WTC11 (cell line): ENCODE results near the gene KRT4. TPM values are rescaled to one million over a fixed set of nuclear protein-coding genes. Genes with fewer than 3 reads are reported as not detected.

Source experiments
- ATAC-seq: fragments of 200-7000 bp; cut with Tn5 transposase; 2 replicates; pipeline ENCODE4 v1.10.0; 2021; ENCODE audit warnings: mild to moderate bottlenecking, moderate library complexity
- CTCF ChIA-PET: fragments of 300-600 bp; sonication (Branson Sonifier 250); formaldehyde crosslinking; loops from one replicate; lab custom pipeline; 2021; ENCODE audit warnings: antibody characterized with exemption; lab: Charles Lee
- POLR2A ChIA-PET: fragments of 350-600 bp; sonication (Branson Sonifier 250); formaldehyde crosslinking; loops from one replicate; lab custom pipeline; 2021; ENCODE audit warnings: antibody characterized with exemption; lab: Charles Lee
- DNase-seq: peaks from one replicate; pipeline ENCODE4 v3.0.0; 2021; ENCODE audit warnings: low spot score
- H3K27ac Mint-ChIP-seq: 2 replicates; pipeline ENCODE4 v1.8.0; 2021; ENCODE audit warnings: mixed read lengths
- H3K27me3 Mint-ChIP-seq: 2 replicates; pipeline ENCODE4 v1.8.0; 2021; ENCODE audit warnings: low read depth, mild to moderate bottlenecking, moderate library complexity, mixed read lengths
- H3K36me3 Mint-ChIP-seq: 2 replicates; pipeline ENCODE4 v1.8.0; 2021; ENCODE audit warnings: mixed read lengths
- H3K4me1 Mint-ChIP-seq: 2 replicates; pipeline ENCODE4 v1.8.0; 2022; ENCODE audit warnings: mixed read lengths
- H3K4me3 Mint-ChIP-seq: 2 replicates; pipeline ENCODE4 v1.8.0; 2021; ENCODE audit warnings: mild to moderate bottlenecking, moderate library complexity, mixed read lengths
- H3K9me3 Mint-ChIP-seq: 2 replicates; pipeline ENCODE4 v1.8.0; 2021; ENCODE audit warnings: mixed read lengths
- CBFB ChIP-seq: sonication (generic); formaldehyde crosslinking; IDR thresholded peaks from 2 replicates; pipeline ENCODE4 v1.8.1; 2022; ENCODE audit warnings: mild to moderate bottlenecking, low read depth, missing genetic modification reagents
- ERG ChIP-seq: fragments of 250-450 bp; sonication (Bioruptor Pico); IDR thresholded peaks from 2 replicates; pipeline ENCODE4 v1.8.0; 2021; ENCODE audit warnings: mild to moderate bottlenecking
- ETV6 ChIP-seq: sonication (generic); formaldehyde crosslinking; IDR thresholded peaks from 2 replicates; pipeline ENCODE4 v1.8.1; 2022; ENCODE audit warnings: mild to moderate bottlenecking, missing genetic modification reagents
- FOXP4 ChIP-seq: sonication (generic); formaldehyde crosslinking; IDR thresholded peaks from 2 replicates; pipeline ENCODE4 v1.8.0; 2022; ENCODE audit warnings: mild to moderate bottlenecking, missing genetic modification reagents
- GTF2I ChIP-seq: fragments of 250-450 bp; sonication (Bioruptor Pico); conservative IDR thresholded peaks from 2 replicates; pipeline ENCODE4 v1.4.0; 2021; ENCODE audit warnings: mild to moderate bottlenecking
- KAT7 ChIP-seq: sonication (generic); formaldehyde crosslinking; IDR thresholded peaks from 2 replicates; pipeline ENCODE4 v1.8.1; 2023; ENCODE audit warnings: missing genetic modification reagents, mild to moderate bottlenecking, borderline replicate concordance
- MAX ChIP-seq: sonication (generic); formaldehyde crosslinking; IDR thresholded peaks from 2 replicates; pipeline ENCODE4 v1.8.0; 2022; ENCODE audit warnings: mild to moderate bottlenecking, missing genetic modification reagents
- MXD4 ChIP-seq: fragments of 250-450 bp; sonication (Bioruptor Pico); IDR thresholded peaks from 2 replicates; pipeline ENCODE4 v1.8.0; 2021; ENCODE audit warnings: mild to moderate bottlenecking, moderate library complexity, borderline replicate concordance
- NFE2L1 ChIP-seq: sonication (generic); formaldehyde crosslinking; IDR thresholded peaks from 2 replicates; pipeline ENCODE4 v1.8.1; 2023; ENCODE audit warnings: missing genetic modification reagents
- NFYB ChIP-seq: sonication (generic); formaldehyde crosslinking; conservative IDR thresholded peaks from 2 replicates; pipeline ENCODE4 v1.8.0; 2022; ENCODE audit warnings: low read depth, missing genetic modification reagents
- RELA ChIP-seq: sonication (generic); formaldehyde crosslinking; IDR thresholded peaks from 2 replicates; pipeline ENCODE4 v1.8.1; 2022; ENCODE audit warnings: missing genetic modification reagents, mild to moderate bottlenecking, borderline replicate concordance
- SOX15 ChIP-seq: fragments of 250-450 bp; sonication (Bioruptor Pico); IDR thresholded peaks from 2 replicates; pipeline ENCODE4 v1.9.0; 2021; ENCODE audit warnings: mild to moderate bottlenecking
- SP1 ChIP-seq: sonication (generic); formaldehyde crosslinking; conservative IDR thresholded peaks from 2 replicates; pipeline ENCODE4 v1.8.1; 2022; ENCODE audit warnings: missing genetic modification reagents
- TEAD1 ChIP-seq: sonication (generic); formaldehyde crosslinking; IDR thresholded peaks from 2 replicates; pipeline ENCODE4 v1.8.0; 2022; ENCODE audit warnings: mild to moderate bottlenecking, missing genetic modification reagents
- USF1 ChIP-seq: sonication (generic); formaldehyde crosslinking; IDR thresholded peaks from 2 replicates; pipeline ENCODE4 v1.8.0; 2022; ENCODE audit warnings: mild to moderate bottlenecking, missing genetic modification reagents
- ZNF416 ChIP-seq: fragments of 250-450 bp; sonication (Bioruptor Pico); IDR thresholded peaks from 2 replicates; pipeline ENCODE4 v1.9.0; 2021; ENCODE audit warnings: mild to moderate bottlenecking, inconsistent platforms
- total RNA-seq: library from RNA; stranded (reverse); gene quantifications from 3 replicates; pipeline ENCODE4 v1.2.3, GENCODE V29; 2021
- TF ChIP-seq, protein P1 (sequence below): fragments of 250-450 bp; sonication (Bioruptor Pico); IDR thresholded peaks from 2 replicates; pipeline ENCODE4 v1.9.0; 2021; ENCODE audit warnings: mild to moderate bottlenecking
- TF ChIP-seq, protein P2 (sequence below): sonication (generic); formaldehyde crosslinking; IDR thresholded peaks from 2 replicates; pipeline ENCODE4 v1.8.0; 2022; ENCODE audit warnings: mild to moderate bottlenecking, missing genetic modification reagents
- TF ChIP-seq, protein P3 (sequence below): sonication (generic); formaldehyde crosslinking; IDR thresholded peaks from 2 replicates; pipeline ENCODE4 v1.8.1; 2022; ENCODE audit warnings: mild to moderate bottlenecking, moderate library complexity, missing genetic modification reagents

KRT4 gene
- total RNA-seq, 1 experiment from 2014 or later, result not detected

GRCh38 chr12:52789637-52790426 is 24.1 kb downstream of the KRT4 start:
- Mint-ChIP-seq H3K36me3 (no peaks in the 10 kb centered on the region), H3K4me3 (peak overlapping the region; percentile 50), H3K4me1 (peaks cover 7% of the 10 kb centered on the region), H3K27me3 (peaks cover 14% of the 10 kb centered on the region), H3K9me3 (peaks cover 7% of the 10 kb centered on the region), H3K27ac (no peak overlapping the region)
- ATAC-seq (peak; percentile 75), DNase-seq (peak; percentile 56)
- ChIA-PET POLR2A (interaction anchor here (1.1 kb wide), 1 partner anchor 15 kb away, joined by 3 read pairs; no protein-coding TSS in a partner anchor), CTCF (interaction anchor here (1.0 to 5.8 kb wide), 10 partner anchors 12 to 98 kb away, joined by 3 to 25 read pairs (median 4); no protein-coding TSS in a partner anchor)
- TF ChIP-seq, protein P1, sequence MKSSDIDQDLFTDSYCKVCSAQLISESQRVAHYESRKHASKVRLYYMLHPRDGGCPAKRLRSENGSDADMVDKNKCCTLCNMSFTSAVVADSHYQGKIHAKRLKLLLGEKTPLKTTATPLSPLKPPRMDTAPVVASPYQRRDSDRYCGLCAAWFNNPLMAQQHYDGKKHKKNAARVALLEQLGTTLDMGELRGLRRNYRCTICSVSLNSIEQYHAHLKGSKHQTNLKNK (CRISPR knock-in tag), result no peak
- TF ChIP-seq SP1 (no peak), NFE2L1 (0 out of 2 replicates have a peak, but pooled peaks have one; percentile 14)

- TF ChIP-seq CBFB (CRISPR knock-in tag) (no peak), ZNF416 (CRISPR knock-in tag) (no peak), RELA (CRISPR knock-in tag) (no peak), TEAD1 (CRISPR knock-in tag) (no peak), MXD4 (CRISPR knock-in tag) (no peak), ETV6 (CRISPR knock-in tag) (no peak), NFYB (CRISPR knock-in tag) (no peak), USF1 (CRISPR knock-in tag) (no peak), ERG (CRISPR knock-in tag) (no peak), FOXP4 (no peak), SOX15 (CRISPR knock-in tag) (no peak), MAX (no peak), KAT7 (CRISPR knock-in tag) (no peak), GTF2I (CRISPR knock-in tag) (no peak)
- TF ChIP-seq, protein P2, sequence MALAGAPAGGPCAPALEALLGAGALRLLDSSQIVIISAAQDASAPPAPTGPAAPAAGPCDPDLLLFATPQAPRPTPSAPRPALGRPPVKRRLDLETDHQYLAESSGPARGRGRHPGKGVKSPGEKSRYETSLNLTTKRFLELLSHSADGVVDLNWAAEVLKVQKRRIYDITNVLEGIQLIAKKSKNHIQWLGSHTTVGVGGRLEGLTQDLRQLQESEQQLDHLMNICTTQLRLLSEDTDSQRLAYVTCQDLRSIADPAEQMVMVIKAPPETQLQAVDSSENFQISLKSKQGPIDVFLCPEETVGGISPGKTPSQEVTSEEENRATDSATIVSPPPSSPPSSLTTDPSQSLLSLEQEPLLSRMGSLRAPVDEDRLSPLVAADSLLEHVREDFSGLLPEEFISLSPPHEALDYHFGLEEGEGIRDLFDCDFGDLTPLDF (CRISPR knock-in tag), result no peak
- TF ChIP-seq, protein P3, sequence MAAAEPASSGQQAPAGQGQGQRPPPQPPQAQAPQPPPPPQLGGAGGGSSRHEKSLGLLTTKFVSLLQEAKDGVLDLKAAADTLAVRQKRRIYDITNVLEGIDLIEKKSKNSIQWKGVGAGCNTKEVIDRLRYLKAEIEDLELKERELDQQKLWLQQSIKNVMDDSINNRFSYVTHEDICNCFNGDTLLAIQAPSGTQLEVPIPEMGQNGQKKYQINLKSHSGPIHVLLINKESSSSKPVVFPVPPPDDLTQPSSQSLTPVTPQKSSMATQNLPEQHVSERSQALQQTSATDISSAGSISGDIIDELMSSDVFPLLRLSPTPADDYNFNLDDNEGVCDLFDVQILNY, result no peak
- TF ChIP-seq, protein P1 (CRISPR knock-in tag), result no peak
- ChIA-PET CTCF (interaction anchor here (1.0 to 5.8 kb wide), 8 partner anchors 13 to 97 kb away, joined by 3 to 25 read pairs (median 4); no protein-coding TSS in a partner anchor), POLR2A (interaction anchor here (1.1 kb wide), 1 partner anchor 16 kb away, joined by 3 read pairs; no protein-coding TSS in a partner anchor)
- H3K4me3 Mint-ChIP-seq, result peak overlapping the region; percentile 50; the same call in 1 of the 2 replicates
- DNase-seq (no peak), ATAC-seq (no peak)
- H3K27me3 Mint-ChIP-seq, result peaks cover 14% of the 10 kb centered on the region
- no peak overlapping the region for H3K27ac Mint-ChIP-seq
- H3K9me3 Mint-ChIP-seq, result peaks cover 7% of the 10 kb centered on the region
- H3K4me1 Mint-ChIP-seq, result peaks cover 7% of the 10 kb centered on the region
- no peaks in the 10 kb centered on the region for H3K36me3 Mint-ChIP-seq
These were observed 24.9 kb downstream of the KRT4 start for GRCh38 chr12:52788876-52789636.
